GM18499 (cell line): Measurements from ENCODE around the gene KRR1.
"Not testable (repeated sequence)": the region's sequence is repeated elsewhere in the genome, so short reads cannot be mapped to it uniquely, and the experiment has no call there.

Experiments used
- ATAC-seq: cut with Tn5 transposase; IDR thresholded peaks from one replicate; pipeline ENCODE4 v1.9.1; 2021; ENCODE audit warnings: moderate number of reproducible peaks; ENCODE audit not compliant: insufficient read depth, unreplicated experiment

KRR1 gene

GRCh38 chr12:75479963-75480461, 31.4 kb downstream of the KRR1 start:
- ATAC-seq = peak; percentile 22

GRCh38 chr12:75478116-75478794, 33.2 kb downstream of the KRR1 start:
- ATAC-seq = peak; percentile 24

GRCh38 chr12:75477137-75477536, 34.3 kb downstream of the KRR1 start:
- ATAC-seq = no peak

GRCh38 chr12:75476071-75476470, 35.3 kb downstream of the KRR1 start:
- ATAC-seq = no peak

GRCh38 chr12:75474116-75474515, 37.3 kb downstream of the KRR1 start:
- ATAC-seq = no peak

- ATAC-seq = no peak
These were observed 39.2 kb downstream of the KRR1 start for GRCh38 chr12:75471902-75472890.

- no peak for ATAC-seq
These were observed 51.2 kb downstream of the KRR1 start for GRCh38 chr12:75460204-75460603.

- ATAC-seq = no peak
These were observed 51.7 kb downstream of the KRR1 start for GRCh38 chr12:75459755-75460154.

GRCh38 chr12:75457866-75458265, 53.5 kb downstream of the KRR1 start:
- ATAC-seq = not testable (repeated sequence)

- no peak for ATAC-seq
These were observed 54.2 kb downstream of the KRR1 start for GRCh38 chr12:75457191-75457590.

- ATAC-seq = no peak
These were observed 55.6 kb downstream of the KRR1 start for GRCh38 chr12:75455839-75456238.

GRCh38 chr12:75452675-75453330, 58.6 kb downstream of the KRR1 start:
- no peak for ATAC-seq

- ATAC-seq = no peak
These were observed 63.6 kb downstream of the KRR1 start for GRCh38 chr12:75447691-75448393.

GRCh38 chr12:75446857-75447256, 64.6 kb downstream of the KRR1 start:
- ATAC-seq = no peak

GRCh38 chr12:75445137-75445507, 66.3 kb downstream of the KRR1 start:
- ATAC-seq = not testable (repeated sequence)

- ATAC-seq = no peak
These were observed 66.8 kb downstream of the KRR1 start for GRCh38 chr12:75444429-75445136.

GRCh38 chr12:75443709-75444108, 67.7 kb downstream of the KRR1 start:
- no peak for ATAC-seq

GRCh38 chr12:75442454-75442853, 69.0 kb downstream of the KRR1 start:
- ATAC-seq = not testable (repeated sequence)

- not testable (repeated sequence) for ATAC-seq
These were observed 69.5 kb downstream of the KRR1 start for GRCh38 chr12:75441687-75442449.
